Measurements from ENCODE around the gene CSNK1D. TPM values are rescaled to one million over a fixed set of nuclear protein-coding genes. Genes with fewer than 3 reads are reported as not detected.

The CSNK1D gene
- total and polyA plus RNA-seq, 10 of the 15 experiments (the other 5 are each of a cell fraction or from before 2014, with no cell fraction given) = 5.7 to 105 (median 58.1) TPM

GRCh38 chr17:82237746-82238471 is 35.6 kb downstream of the CSNK1D start:
- no TSS peak for BruUV-seq (replicated peaks)
- H3K9me3 ChIP-seq (replicated peaks; ENCODE audit: control insufficient read depth, insufficient read depth, low read length) = no peaks in the 10 kb centered on the region
- FAIRE-seq (no peak), DNase-seq (ENCODE audit: low read depth, low spot score) (no peak), ATAC-seq (no peak)
- H3K79me2 ChIP-seq (ENCODE audit: control insufficient read depth, insufficient read depth, low read length) = peaks cover 33% of the 10 kb centered on the region
- H3K4me1 ChIP-seq (ENCODE audit: control insufficient read depth, insufficient read depth, low read length) = peaks cover 61% of the 10 kb centered on the region
- in situ Hi-C loops (cut with MboI) = no loop called here
- H3K36me3 ChIP-seq (ENCODE audit: control insufficient read depth in 2 of 2, insufficient read depth in 2 of 2, low read length in 1 of 2) = peaks cover 8 to 31% of the 10 kb centered on the region in 2 experiments; a peak in 3 of 4 replicates
- peak overlapping the region; percentile 48; the same call in 1 of the 2 replicates for H3K27ac ChIP-seq (ENCODE audit: control insufficient read depth, insufficient read depth)
- ChIA-PET SMC1A (ENCODE audit: uncharacterized antibody, unreplicated experiment) (no interaction called here), CTCF (interaction anchor here (0.6 kb wide), 1 partner anchor 46 kb away, joined by 3 read pairs; no protein-coding TSS in a partner anchor), POLR2A (interaction anchor here (0.6 to 1.3 kb wide), 2 partner anchors 59 to 114 kb away, joined by 3 read pairs; no protein-coding TSS in a partner anchor), RAD21 (ENCODE audit: unreplicated experiment) (interaction anchor here (1.0 kb wide), 1 partner anchor 64 kb away, joined by 3 read pairs; no protein-coding TSS in a partner anchor)
- peak overlapping the region; percentile 20; the same call in 1 of the 2 replicates for H3K9ac ChIP-seq (ENCODE audit: control insufficient read depth, insufficient read depth, low read length)
- H3K27me3 ChIP-seq (replicated peaks in 1 of 2; ENCODE audit: control insufficient read depth in 2 of 2, insufficient read depth in 2 of 2, low read length in 1 of 2) = no peaks in the 10 kb centered on the region
- H4K20me1 ChIP-seq (ENCODE audit: control insufficient read depth, insufficient read depth) = peaks cover 3% of the 10 kb centered on the region; the same call in 1 of the 2 replicates
- TF ChIP-seq SREBF1 (IDR thresholded peaks at IDR 0.05; ENCODE audit: low read length) = no peak
- TF ChIP-seq NBN (IDR thresholded peaks at IDR 0.05) = no peak
- peak; percentile 39; the same call in 1 of the 2 replicates for TF ChIP-seq POLR2A (IDR thresholded peaks at IDR 0.05; ENCODE audit: low read depth, low read length)
- TF ChIP-seq LARP7 (IDR thresholded peaks at IDR 0.05) = no peak
- WGBS (ENCODE audit: insufficient coverage, insufficient replicate concordance, low lambda C conversion rate, missing lambda C conversion rate) = 66% methylated on average over 30 of the region's 34 CpGs
- H2AFZ ChIP-seq (ENCODE audit: control insufficient read depth, low read depth, low read length) = no peak overlapping the region
- H3K4me3 ChIP-seq = no peak overlapping the region; the same call in 1 of the 2 replicates
- H3K4me2 ChIP-seq (ENCODE audit: control insufficient read depth, insufficient read depth) = peak overlapping the region; percentile 57; the same call in 1 of the 2 replicates
- intact Hi-C loops (cut with micrococcal nuclease; ENCODE audit: unreplicated experiment) = no loop called here

- Histone ChIP-seq H3K4me2 (ENCODE audit: control insufficient read depth, insufficient read depth) (peak overlapping the region; percentile 30), H3K9me3 (replicated peaks; ENCODE audit: control insufficient read depth, insufficient read depth, low read length) (no peaks in the 10 kb centered on the region)
- no TSS peak for BruUV-seq (replicated peaks)
These were observed 36.3 kb downstream of the CSNK1D start for GRCh38 chr17:82237083-82237745.

More at GRCh38 chr17:82237083-82237745, 36.3 kb downstream of the CSNK1D start:
- WGBS (ENCODE audit: insufficient coverage, insufficient replicate concordance, low lambda C conversion rate, missing lambda C conversion rate) = 94% methylated on average over 59 of the region's 59 CpGs
- no peak overlapping the region for H2AFZ ChIP-seq (ENCODE audit: control insufficient read depth, low read depth, low read length)
- H3K4me1 ChIP-seq (ENCODE audit: control insufficient read depth, insufficient read depth, low read length) = peaks cover 68% of the 10 kb centered on the region
- no peak overlapping the region for H3K4me3 ChIP-seq
- DNase-seq (ENCODE audit: low read depth, low spot score) = no peak
- H4K20me1 ChIP-seq (ENCODE audit: control insufficient read depth, insufficient read depth) = peaks cover 3% of the 10 kb centered on the region; the same call in 1 of the 2 replicates
- H3K79me2 ChIP-seq (ENCODE audit: control insufficient read depth, insufficient read depth, low read length) = peaks cover 40% of the 10 kb centered on the region
- RAD21 ChIA-PET (ENCODE audit: unreplicated experiment) = interaction anchor here (1.3 to 2.2 kb wide), 2 partner anchors 31 to 64 kb away, joined by 4 to 7 read pairs; no protein-coding TSS in a partner anchor
- CTCF ChIA-PET = interaction anchor here (0.7 to 2.9 kb wide), 5 partner anchors 34 to 101 kb away, joined by 3 to 15 read pairs (median 9); no protein-coding TSS in a partner anchor
- in situ Hi-C loops (cut with MboI) = no loop called here
- H3K27ac ChIP-seq (ENCODE audit: control insufficient read depth, insufficient read depth) = no peak overlapping the region
- H3K36me3 ChIP-seq (ENCODE audit: control insufficient read depth in 2 of 2, insufficient read depth in 2 of 2, low read length in 1 of 2) = peaks cover 4 to 27% of the 10 kb centered on the region in 2 experiments; a peak in 3 of 4 replicates
- ATAC-seq = no peak
- no peak for FAIRE-seq
- TF ChIP-seq CHD4 (IDR thresholded peaks at IDR 0.05) (no peak), ZBTB33 (IDR thresholded peaks at IDR 0.05) (peak; percentile 76), SKIL (IDR thresholded peaks at IDR 0.05; ENCODE audit: low read depth, poor library complexity, severe bottlenecking) (no peak), POLR2A (IDR thresholded peaks at IDR 0.05; ENCODE audit: low read depth, low read length) (peak; percentile 29)
- H3K9ac ChIP-seq (ENCODE audit: control insufficient read depth, insufficient read depth, low read length) = no peak overlapping the region
- intact Hi-C loops (cut with micrococcal nuclease; ENCODE audit: unreplicated experiment) = no loop called here
- SMC1A ChIA-PET (ENCODE audit: uncharacterized antibody, unreplicated experiment) = interaction anchor here (1.8 kb wide), 1 partner anchor 84 kb away, joined by 6 read pairs; no protein-coding TSS in a partner anchor
- POLR2A ChIA-PET = interaction anchor here (1.3 kb wide), 1 partner anchor 60 kb away, joined by 3 read pairs; no protein-coding TSS in a partner anchor
- no peaks in the 10 kb centered on the region for H3K27me3 ChIP-seq (replicated peaks in 1 of 2; ENCODE audit: control insufficient read depth in 2 of 2, insufficient read depth in 2 of 2, low read length in 1 of 2)

Data from GM12878 (cell line).